Measurements from ENCODE around the gene USP3.

The USP3 gene

GRCh38 chr15:63601704-63602185, 97.4 kb downstream of the USP3 start:
- Histone ChIP-seq H3K27me3 (replicated peaks; ENCODE audit: control insufficient read depth, insufficient read depth, low read length) (no peaks in the 10 kb centered on the region), H3K4me3 (replicated peaks; ENCODE audit: low read depth, low read length) (peak overlapping the region; percentile 83), H3K36me3 (ENCODE audit: control insufficient read depth, insufficient read depth, low read length) (peaks cover 2% of the 10 kb centered on the region)
- TF ChIP-seq, protein P1, sequence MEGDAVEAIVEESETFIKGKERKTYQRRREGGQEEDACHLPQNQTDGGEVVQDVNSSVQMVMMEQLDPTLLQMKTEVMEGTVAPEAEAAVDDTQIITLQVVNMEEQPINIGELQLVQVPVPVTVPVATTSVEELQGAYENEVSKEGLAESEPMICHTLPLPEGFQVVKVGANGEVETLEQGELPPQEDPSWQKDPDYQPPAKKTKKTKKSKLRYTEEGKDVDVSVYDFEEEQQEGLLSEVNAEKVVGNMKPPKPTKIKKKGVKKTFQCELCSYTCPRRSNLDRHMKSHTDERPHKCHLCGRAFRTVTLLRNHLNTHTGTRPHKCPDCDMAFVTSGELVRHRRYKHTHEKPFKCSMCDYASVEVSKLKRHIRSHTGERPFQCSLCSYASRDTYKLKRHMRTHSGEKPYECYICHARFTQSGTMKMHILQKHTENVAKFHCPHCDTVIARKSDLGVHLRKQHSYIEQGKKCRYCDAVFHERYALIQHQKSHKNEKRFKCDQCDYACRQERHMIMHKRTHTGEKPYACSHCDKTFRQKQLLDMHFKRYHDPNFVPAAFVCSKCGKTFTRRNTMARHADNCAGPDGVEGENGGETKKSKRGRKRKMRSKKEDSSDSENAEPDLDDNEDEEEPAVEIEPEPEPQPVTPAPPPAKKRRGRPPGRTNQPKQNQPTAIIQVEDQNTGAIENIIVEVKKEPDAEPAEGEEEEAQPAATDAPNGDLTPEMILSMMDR (IDR thresholded peaks at IDR 0.05; ENCODE audit: insufficient read depth, low read length, poor library complexity, severe bottlenecking), result no peak
- DNase-seq (ENCODE audit: extremely low read depth, insufficient read length), result peak; percentile 52

GRCh38 chr15:63602595-63602994, 98.2 kb downstream of the USP3 start:
- TF ChIP-seq, protein P1 (IDR thresholded peaks at IDR 0.05; ENCODE audit: insufficient read depth, low read length, poor library complexity, severe bottlenecking), result no peak
- Histone ChIP-seq H3K27me3 (replicated peaks; ENCODE audit: control insufficient read depth, insufficient read depth, low read length) (no peaks in the 10 kb centered on the region), H3K36me3 (ENCODE audit: control insufficient read depth, insufficient read depth, low read length) (peaks cover 4% of the 10 kb centered on the region), H3K4me3 (replicated peaks; ENCODE audit: low read depth, low read length) (no peak overlapping the region)
- no peak for DNase-seq (ENCODE audit: extremely low read depth, insufficient read length)

- DNase-seq (ENCODE audit: extremely low read depth, insufficient read length), result no peak
- TF ChIP-seq, protein P1 (IDR thresholded peaks at IDR 0.05; ENCODE audit: insufficient read depth, low read length, poor library complexity, severe bottlenecking), result no peak
- peaks cover 11% of the 10 kb centered on the region for H3K36me3 ChIP-seq (ENCODE audit: control insufficient read depth, insufficient read depth, low read length)
- no peaks in the 10 kb centered on the region for H3K27me3 ChIP-seq (replicated peaks; ENCODE audit: control insufficient read depth, insufficient read depth, low read length)
- no peak overlapping the region for H3K4me3 ChIP-seq (replicated peaks; ENCODE audit: low read depth, low read length)
These were observed 99.1 kb downstream of the USP3 start for GRCh38 chr15:63603516-63603915.

- no peak overlapping the region for H3K4me3 ChIP-seq (replicated peaks; ENCODE audit: low read depth, low read length)
- peaks cover 16% of the 10 kb centered on the region for H3K36me3 ChIP-seq (ENCODE audit: control insufficient read depth, insufficient read depth, low read length)
- TF ChIP-seq, protein P1 (IDR thresholded peaks at IDR 0.05; ENCODE audit: insufficient read depth, low read length, poor library complexity, severe bottlenecking), result no peak
- no peak for DNase-seq (ENCODE audit: extremely low read depth, insufficient read length)
- H3K27me3 ChIP-seq (replicated peaks; ENCODE audit: control insufficient read depth, insufficient read depth, low read length), result no peaks in the 10 kb centered on the region
These were observed 99.9 kb downstream of the USP3 start for GRCh38 chr15:63604281-63604680.

DNA sequence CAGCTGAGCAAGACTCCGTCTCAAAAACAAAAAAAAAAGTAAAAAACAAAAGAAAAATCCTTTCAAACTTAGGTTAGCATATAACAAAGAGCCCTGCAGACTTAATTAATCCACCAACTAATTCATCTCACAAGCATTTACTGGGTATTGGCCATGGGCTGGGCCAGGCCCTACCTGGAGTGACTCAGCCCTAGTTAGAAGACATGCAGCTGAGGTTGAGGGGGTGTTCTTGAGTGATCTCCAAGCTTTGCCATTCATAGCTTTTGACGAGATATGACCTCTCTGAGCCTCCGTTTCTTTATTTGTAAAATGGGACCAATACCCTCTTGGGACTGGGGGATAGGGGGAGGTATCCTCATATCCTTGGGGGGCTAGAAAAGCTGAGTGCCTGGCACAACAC, 100.6 kb downstream of the USP3 start:
- DNase-seq (ENCODE audit: extremely low read depth, insufficient read length), result no peak
- no peaks in the 10 kb centered on the region for H3K27me3 ChIP-seq (replicated peaks; ENCODE audit: control insufficient read depth, insufficient read depth, low read length)
- H3K4me3 ChIP-seq (replicated peaks; ENCODE audit: low read depth, low read length), result no peak overlapping the region
- H3K36me3 ChIP-seq (ENCODE audit: control insufficient read depth, insufficient read depth, low read length), result peaks cover 19% of the 10 kb centered on the region
- TF ChIP-seq, protein P1 (IDR thresholded peaks at IDR 0.05; ENCODE audit: insufficient read depth, low read length, poor library complexity, severe bottlenecking), result no peak

GRCh38 chr15:63605816-63606215, 101.4 kb downstream of the USP3 start:
- DNase-seq (ENCODE audit: extremely low read depth, insufficient read length), result no peak
- TF ChIP-seq, protein P1 (IDR thresholded peaks at IDR 0.05; ENCODE audit: insufficient read depth, low read length, poor library complexity, severe bottlenecking), result peak; percentile 14
- Histone ChIP-seq H3K4me3 (replicated peaks; ENCODE audit: low read depth, low read length) (no peak overlapping the region), H3K36me3 (ENCODE audit: control insufficient read depth, insufficient read depth, low read length) (peaks cover 19% of the 10 kb centered on the region), H3K27me3 (replicated peaks; ENCODE audit: control insufficient read depth, insufficient read depth, low read length) (no peaks in the 10 kb centered on the region)

Data from GM06990 (cell line).